Measurements from ENCODE around the gene SNTG2.

The SNTG2 gene

DNA sequence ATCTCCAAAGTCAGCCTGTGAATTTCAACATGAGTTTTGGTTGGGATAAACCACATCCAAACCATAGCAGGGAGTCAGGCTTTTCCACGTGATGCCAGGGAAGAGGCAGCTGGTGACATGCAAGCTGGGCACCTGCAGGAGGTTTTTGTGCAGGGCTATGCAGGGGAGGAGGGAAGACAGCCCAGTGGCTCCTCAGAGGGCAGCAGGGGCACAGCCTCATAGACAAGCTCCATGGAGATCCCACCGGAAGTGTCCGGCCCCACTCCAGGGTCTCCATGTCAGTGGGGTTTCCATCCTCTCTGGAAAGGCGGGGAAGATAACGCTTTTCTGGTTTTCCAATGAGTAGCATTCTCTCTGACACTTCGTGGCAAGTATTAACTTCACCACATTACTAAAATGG is 327.0 kb downstream of the SNTG2 start:
- no peak overlapping the region for H3K4me3 ChIP-seq (ENCODE audit: low read depth, low read length)
- TF ChIP-seq, protein P1, sequence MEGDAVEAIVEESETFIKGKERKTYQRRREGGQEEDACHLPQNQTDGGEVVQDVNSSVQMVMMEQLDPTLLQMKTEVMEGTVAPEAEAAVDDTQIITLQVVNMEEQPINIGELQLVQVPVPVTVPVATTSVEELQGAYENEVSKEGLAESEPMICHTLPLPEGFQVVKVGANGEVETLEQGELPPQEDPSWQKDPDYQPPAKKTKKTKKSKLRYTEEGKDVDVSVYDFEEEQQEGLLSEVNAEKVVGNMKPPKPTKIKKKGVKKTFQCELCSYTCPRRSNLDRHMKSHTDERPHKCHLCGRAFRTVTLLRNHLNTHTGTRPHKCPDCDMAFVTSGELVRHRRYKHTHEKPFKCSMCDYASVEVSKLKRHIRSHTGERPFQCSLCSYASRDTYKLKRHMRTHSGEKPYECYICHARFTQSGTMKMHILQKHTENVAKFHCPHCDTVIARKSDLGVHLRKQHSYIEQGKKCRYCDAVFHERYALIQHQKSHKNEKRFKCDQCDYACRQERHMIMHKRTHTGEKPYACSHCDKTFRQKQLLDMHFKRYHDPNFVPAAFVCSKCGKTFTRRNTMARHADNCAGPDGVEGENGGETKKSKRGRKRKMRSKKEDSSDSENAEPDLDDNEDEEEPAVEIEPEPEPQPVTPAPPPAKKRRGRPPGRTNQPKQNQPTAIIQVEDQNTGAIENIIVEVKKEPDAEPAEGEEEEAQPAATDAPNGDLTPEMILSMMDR (IDR thresholded peaks at IDR 0.05; ENCODE audit: borderline replicate concordance, insufficient read depth, low read depth, low read length): no peak

GRCh38 chr2:1278125-1278524 is 327.5 kb downstream of the SNTG2 start:
- H3K4me3 ChIP-seq (ENCODE audit: low read depth, low read length): no peak overlapping the region
- TF ChIP-seq, protein P1 (IDR thresholded peaks at IDR 0.05; ENCODE audit: borderline replicate concordance, insufficient read depth, low read depth, low read length): no peak

GRCh38 chr2:1278861-1279260 is 328.2 kb downstream of the SNTG2 start:
- H3K4me3 ChIP-seq (ENCODE audit: low read depth, low read length): no peak overlapping the region
- TF ChIP-seq, protein P1 (IDR thresholded peaks at IDR 0.05; ENCODE audit: borderline replicate concordance, insufficient read depth, low read depth, low read length): no peak

DNA sequence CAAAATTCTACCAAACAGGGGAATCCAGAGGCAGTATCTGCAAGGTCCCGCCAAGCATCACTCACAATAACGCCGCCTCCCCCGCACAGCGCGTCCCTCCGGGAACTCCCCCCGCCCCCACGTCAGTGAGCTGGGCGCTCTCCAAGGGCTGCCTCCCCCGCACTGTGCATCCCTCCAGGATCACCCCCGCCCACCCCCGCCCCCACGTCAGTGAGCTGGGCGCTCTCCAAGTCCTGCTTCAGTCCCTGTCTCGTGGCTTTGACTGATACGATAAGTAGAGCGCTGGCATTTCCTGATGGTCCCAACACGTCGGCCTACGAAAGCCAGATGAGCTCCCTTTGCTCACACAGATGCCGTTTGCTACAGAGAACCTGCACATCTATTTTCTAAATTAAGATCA is 331.9 kb downstream of the SNTG2 start:
- TF ChIP-seq, protein P1 (IDR thresholded peaks at IDR 0.05; ENCODE audit: borderline replicate concordance, insufficient read depth, low read depth, low read length): no peak
- H3K4me3 ChIP-seq (ENCODE audit: low read depth, low read length): no peak overlapping the region

GRCh38 chr2:1283020-1283801 is 332.6 kb downstream of the SNTG2 start:
- TF ChIP-seq, protein P1 (IDR thresholded peaks at IDR 0.05; ENCODE audit: borderline replicate concordance, insufficient read depth, low read depth, low read length): no peak

GRCh38 chr2:1283871-1284270 is 333.2 kb downstream of the SNTG2 start:
- TF ChIP-seq, protein P1 (IDR thresholded peaks at IDR 0.05; ENCODE audit: borderline replicate concordance, insufficient read depth, low read depth, low read length): no peak
- no peak overlapping the region for H3K4me3 ChIP-seq (ENCODE audit: low read depth, low read length)

More at GRCh38 chr2:1283020-1283801, 332.6 kb downstream of the SNTG2 start:
- no peak overlapping the region for H3K4me3 ChIP-seq (ENCODE audit: low read depth, low read length)

GRCh38 chr2:1286929-1287328 is 336.3 kb downstream of the SNTG2 start:
- TF ChIP-seq, protein P1 (IDR thresholded peaks at IDR 0.05; ENCODE audit: borderline replicate concordance, insufficient read depth, low read depth, low read length): no peak
- no peak overlapping the region for H3K4me3 ChIP-seq (ENCODE audit: low read depth, low read length)
